ENCODE measurements around the gene MXI1.
"Not testable (repeated sequence)": the region's sequence is repeated elsewhere in the genome, so short reads cannot be mapped to it uniquely, and the experiment has no call there.

Gene MXI1

GRCh38 chr10:110317866-110318850 is 110.8 kb downstream of the MXI1 start:
- no peak for DNase-seq (ENCODE audit: low read depth in 2 of 2)

GRCh38 chr10:110321869-110322620 is 114.6 kb downstream of the MXI1 start:
- DNase-seq (ENCODE audit: low read depth in 2 of 2): no peak

- DNase-seq (ENCODE audit: low read depth in 2 of 2): no peak
Observed at GRCh38 chr10:110323503-110323902, 116.1 kb downstream of the MXI1 start.

- DNase-seq (ENCODE audit: low read depth in 2 of 2): no peak
Observed at GRCh38 chr10:110324201-110324804, 116.9 kb downstream of the MXI1 start.

- DNase-seq (ENCODE audit: low read depth in 2 of 2): no peak
Observed at GRCh38 chr10:110324805-110325280, 117.4 kb downstream of the MXI1 start.

- no peak for DNase-seq (ENCODE audit: low read depth in 2 of 2)
Observed at GRCh38 chr10:110326351-110327032, 119.1 kb downstream of the MXI1 start.

- no peak for DNase-seq (ENCODE audit: low read depth in 2 of 2)
Observed at GRCh38 chr10:110327262-110327914, 120.0 kb downstream of the MXI1 start.

- no peak for DNase-seq (ENCODE audit: low read depth in 2 of 2)
Observed at GRCh38 chr10:110330675-110331074, 123.3 kb downstream of the MXI1 start.

GRCh38 chr10:110331226-110331795 is 123.9 kb downstream of the MXI1 start:
- DNase-seq (ENCODE audit: low read depth in 2 of 2): not testable (repeated sequence)

- DNase-seq (ENCODE audit: low read depth in 2 of 2): no peak
Observed at GRCh38 chr10:110334061-110334656, 126.8 kb downstream of the MXI1 start.

GRCh38 chr10:110335314-110336064 is 128.1 kb downstream of the MXI1 start:
- DNase-seq (ENCODE audit: low read depth in 2 of 2): no peak

GRCh38 chr10:110336111-110336721 is 128.8 kb downstream of the MXI1 start:
- DNase-seq (ENCODE audit: low read depth in 2 of 2): no peak

Measured in stimulated activated CD8-positive, alpha-beta memory T cell treated with anti-CD3 and anti-CD28 coated beads, Interleukin-2, amount 100 ng/mL, for 1 hour (primary cell).